Naive thymus-derived CD4-positive, alpha-beta T cell (primary cell): ENCODE data around the gene MLX. TPM values are rescaled to one million over a fixed set of nuclear protein-coding genes. Genes with fewer than 3 reads are reported as not detected.

Source experiments
- ATAC-seq: fragments of 150-1000 bp; cut with Tn5 transposase; 2 replicates; pipeline ENCODE4 v1.10.0; 2021; ENCODE audit warnings: mild to moderate bottlenecking, moderate library complexity
- CTCF ChIA-PET: fragments of 350-600 bp; sonication (Branson Sonifier 250); formaldehyde crosslinking; loops from one replicate; lab custom pipeline; 2021; ENCODE audit warnings: antibody characterized with exemption; lab: Charles Lee
- POLR2A ChIA-PET: fragments of 350-600 bp; sonication (Branson Sonifier 250); formaldehyde crosslinking; loops from one replicate; lab custom pipeline; 2021; ENCODE audit warnings: antibody characterized with exemption, inconsistent platforms; lab: Charles Lee
- DNase-seq, 9 donors: peaks; one replicate each; pipeline versions ENCODE4 v3.0.0 to v3.0.0-alpha.2; 2020 to 2022; ENCODE audit warnings: mixed read lengths in 1 of 9
- H3K27ac ChIP-seq: one replicate; pipeline ENCODE4 v1.7.0; 2013; ENCODE audit warnings: mild to moderate bottlenecking, low read depth, low read length, moderate library complexity
- H3K27me3 ChIP-seq, 2 donors: one replicate each; pipeline ENCODE4 v1.7.0; 2013; ENCODE audit warnings: low read length in 2 of 2, mild to moderate bottlenecking in 2 of 2, moderate library complexity in 2 of 2; ENCODE audit not compliant: control insufficient read depth in 2 of 2, insufficient read depth in 2 of 2
- H3K36me3 ChIP-seq, 3 experiments: 1 replicate in 2 of 3; 2 replicates in 1 of 3; pipeline ENCODE4 v1.7.0; 2013; ENCODE audit warnings: low read length in 3 of 3, mild to moderate bottlenecking in 3 of 3, moderate library complexity in 1 of 3; ENCODE audit not compliant: insufficient read depth in 3 of 3, control insufficient read depth in 2 of 3
- H3K4me1 ChIP-seq, 2 donors: one replicate each; pipeline ENCODE4 v1.7.0; 2013; ENCODE audit warnings: low read length in 2 of 2, mild to moderate bottlenecking in 2 of 2, moderate library complexity in 1 of 2; ENCODE audit not compliant: control insufficient read depth in 2 of 2, insufficient read depth in 2 of 2
- H3K4me3 ChIP-seq: 2 replicates; pipeline ENCODE4 v1.7.0; 2013; ENCODE audit warnings: mild to moderate bottlenecking, low read length
- H3K9me3 ChIP-seq, 3 experiments: 1 replicate in 2 of 3; 2 replicates in 1 of 3; pipeline ENCODE4 v1.7.0; 2013; ENCODE audit warnings: low read length in 3 of 3; ENCODE audit not compliant: control insufficient read depth in 2 of 3
- H3K27ac Mint-ChIP-seq, 9 donors: one replicate each; pipeline ENCODE4 v1.8.0; 2020 to 2022; ENCODE audit warnings: mixed read lengths in 9 of 9, mild to moderate bottlenecking in 8 of 9, moderate library complexity in 5 of 9, inconsistent platforms in 2 of 9
- H3K27me3 Mint-ChIP-seq, 5 donors: one replicate each; pipeline ENCODE4 v1.8.0; 2021 to 2022; ENCODE audit warnings: mixed read lengths in 5 of 5, mild to moderate bottlenecking in 1 of 5
- H3K36me3 Mint-ChIP-seq, 5 donors: one replicate each; pipeline ENCODE4 v1.8.0; 2020 to 2022; ENCODE audit warnings: mixed read lengths in 5 of 5, mild to moderate bottlenecking in 3 of 5, inconsistent platforms in 1 of 5
- H3K4me1 Mint-ChIP-seq, 7 donors: one replicate each; pipeline ENCODE4 v1.8.0; 2020 to 2022; ENCODE audit warnings: mixed read lengths in 7 of 7, mild to moderate bottlenecking in 3 of 7, inconsistent platforms in 1 of 7
- H3K4me3 Mint-ChIP-seq, 10 donors: one replicate each; pipeline ENCODE4 v1.8.0; 2020 to 2022; ENCODE audit warnings: mild to moderate bottlenecking in 10 of 10, mixed read lengths in 10 of 10, moderate library complexity in 6 of 10, inconsistent platforms in 2 of 10
- H3K9me3 Mint-ChIP-seq, 11 donors: one replicate each; pipeline ENCODE4 v1.8.0; 2020 to 2022; ENCODE audit warnings: mixed read lengths in 11 of 11, mild to moderate bottlenecking in 4 of 11, inconsistent platforms in 1 of 11, moderate library complexity in 1 of 11
- intact Hi-C, 2 donors: fragments of 100-400 bp; cut with micrococcal nuclease; formaldehyde crosslinking; loops; one replicate each; pipeline ENCODE4 v1.15.1; 2023
- polyA plus RNA-seq, 2 donors: library from polyadenylated mRNA; unstranded; fragments of 300-500 nt; fragmentation: Illumina TruSeq; gene quantifications; one replicate each; pipeline ENCODE4 v1.2.3, GENCODE V29; 2021
- total RNA-seq, 6 experiments: library from RNA in 5 of 6; stranded (reverse) in 5 of 6; gene quantifications; 1 replicate in 5 of 6; 2 replicates in 1 of 6; pipeline ENCODE4 v1.2.3 and lab custom pipeline; 2021 to 2026

Gene MLX, protein sequence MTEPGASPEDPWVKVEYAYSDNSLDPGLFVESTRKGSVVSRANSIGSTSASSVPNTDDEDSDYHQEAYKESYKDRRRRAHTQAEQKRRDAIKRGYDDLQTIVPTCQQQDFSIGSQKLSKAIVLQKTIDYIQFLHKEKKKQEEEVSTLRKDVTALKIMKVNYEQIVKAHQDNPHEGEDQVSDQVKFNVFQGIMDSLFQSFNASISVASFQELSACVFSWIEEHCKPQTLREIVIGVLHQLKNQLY
- 10 to 100 TPM; 35.3 to 73.9 (median 65.1) TPM for total RNA-seq
- 10 to 100 TPM; 28.1 to 46.8 TPM for polyA plus RNA-seq
- 30.6 reads per million, percentile 60 among the genes with 10 or more reads in this experiment for total RNA-seq (lab: John Stamatoyannopoulos, UW)

DNA sequence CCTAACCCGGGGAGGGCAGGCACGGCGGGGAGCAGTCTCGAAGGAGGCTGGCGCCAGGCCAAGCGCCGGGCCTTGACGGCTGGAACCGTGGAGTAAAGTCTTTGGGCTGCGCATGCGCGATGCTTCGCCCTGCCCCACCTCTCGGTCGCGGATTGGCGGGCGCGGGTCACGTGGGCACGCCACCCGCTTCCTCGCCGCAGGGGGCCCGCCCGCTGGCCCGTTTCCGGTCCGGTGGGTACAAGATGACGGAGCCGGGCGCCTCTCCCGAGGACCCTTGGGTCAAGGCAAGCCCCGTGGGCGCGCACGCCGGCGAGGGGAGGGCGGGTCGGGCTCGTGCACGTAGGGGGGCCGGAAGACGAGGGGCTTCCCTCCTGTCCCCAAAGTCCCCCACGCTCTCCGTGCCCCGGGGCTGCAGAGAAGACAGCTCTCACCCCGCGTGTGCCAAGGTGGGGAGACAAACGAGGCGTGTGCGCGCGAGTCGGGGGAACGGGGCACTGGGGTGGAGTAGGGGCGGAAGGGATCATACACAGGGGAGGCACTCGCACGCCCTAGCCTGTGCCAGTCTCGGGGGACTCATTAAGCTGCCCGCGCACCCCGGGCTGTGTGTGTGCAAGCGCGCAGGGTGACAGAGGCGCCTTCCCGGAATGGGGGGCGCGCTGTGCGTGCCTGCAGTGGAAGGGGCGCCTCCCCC is at the start of gene MLX:
Gene MLX, plus strand, starts transcription at position 218 of the 691 bp plus-strand sequence. Its CDS starts 25 bp downstream, at position 243.
- H3K36me3 Mint-ChIP-seq = peaks cover 0 to 27% (median 0%) of the 10 kb centered on the region in 5 donors

GRCh38 chr17:42517516-42517915 is 49.4 kb upstream of the MLX start:
- H3K36me3 Mint-ChIP-seq = peaks cover 0 to 13% (median 0%) of the 10 kb centered on the region in 5 donors
- CTCF ChIA-PET = interaction anchor here (0.8 to 2.5 kb wide), 11 partner anchors 9 to 295 kb away, joined by 3 to 7 read pairs (median 5); no protein-coding TSS in a partner anchor
- no peaks in the 10 kb centered on the region for H3K9me3 Mint-ChIP-seq
- H3K36me3 ChIP-seq = peaks cover 0 to 24% (median 5%) of the 10 kb centered on the region in 3 experiments
- H3K27me3 Mint-ChIP-seq = peaks cover 0 to 4% (median 0%) of the 10 kb centered on the region in 5 donors
- POLR2A ChIA-PET = interaction anchor here (0.6 to 1.0 kb wide), 2 partner anchors 15 to 79 kb away, joined by 3 to 5 read pairs; no protein-coding TSS in a partner anchor
- no peak overlapping the region for H3K4me3 ChIP-seq
- no peak overlapping the region for H3K4me3 Mint-ChIP-seq
- H3K4me1 Mint-ChIP-seq = peaks cover 5 to 8% (median 5%) of the 10 kb centered on the region in 7 donors
- H3K9me3 ChIP-seq = no peaks in the 10 kb centered on the region
- ATAC-seq (peak; percentile 87), DNase-seq (peak; percentile 67 to 83 (median 75))
- intact Hi-C loops = loop anchor here (1.0 to 2.0 kb wide), 6 partner anchors 33 to 195 kb away; no protein-coding TSS in a partner anchor
- peak overlapping the region in 1 of 9 donors; percentile 12 for H3K27ac Mint-ChIP-seq
- H3K27me3 ChIP-seq = no peaks in the 10 kb centered on the region
- H3K4me1 ChIP-seq = no peaks in the 10 kb centered on the region
- no peak overlapping the region for H3K27ac ChIP-seq

More for the DNA sequence above, at the start of gene MLX:
- H3K27me3 Mint-ChIP-seq = no peaks in the 10 kb centered on the region
- peaks cover 0 to under 1% (median 0%) of the 10 kb centered on the region in 11 donors for H3K9me3 Mint-ChIP-seq
- ChIA-PET CTCF (interaction anchor here (1.2 to 2.3 kb wide), 2 partner anchors 11 to 42 kb away, joined by 3 to 9 read pairs; partner anchors contain the start of genes PSMC3IP, RETREG3 and TUBG1), POLR2A (interaction anchor here (0.5 to 5.8 kb wide), 14 partner anchors 10 to 551 kb away, joined by 3 to 27 read pairs (median 4); partner anchors contain the start of genes BECN1, HSD17B1, NAGLU and PSMC3IP)
- H3K27ac Mint-ChIP-seq = peak within 1 kb of the TSS; percentile 87 to 98 (median 95)
- H3K4me1 ChIP-seq = peaks cover 26 to 27% of the 10 kb centered on the region in 2 donors
- H3K9me3 ChIP-seq = no peaks in the 10 kb centered on the region
- H3K36me3 ChIP-seq = peaks cover 20 to 79% (median 30%) of the 10 kb centered on the region in 3 experiments
- peak within 1 kb of the TSS; percentile 80 to 98 (median 95) for H3K4me3 Mint-ChIP-seq
- H3K27ac ChIP-seq = peak within 1 kb of the TSS; percentile 92
- ATAC-seq = peak; percentile 80
- H3K4me1 Mint-ChIP-seq = peaks cover 26 to 57% (median 45%) of the 10 kb centered on the region in 7 donors
- DNase-seq = peak; percentile 86 to 96 (median 90)
- intact Hi-C loops = loop anchor here (1.0 kb wide), 1 partner anchor 10 kb away; the partner anchor contains the start of gene PSMC3IP (in 2 of the 2)
- no peaks in the 10 kb centered on the region for H3K27me3 ChIP-seq
- peak within 1 kb of the TSS; percentile 76 for H3K4me3 ChIP-seq

GRCh38 chr17:42518046-42518754 is 48.7 kb upstream of the MLX start:
- H3K9me3 Mint-ChIP-seq = no peaks in the 10 kb centered on the region
- H3K4me3 Mint-ChIP-seq = no peak overlapping the region
- intact Hi-C loops = no loop called here
- ATAC-seq (peak; percentile 67), DNase-seq (no peak)
- POLR2A ChIA-PET = interaction anchor here (1.0 kb wide), 2 partner anchors 12 to 15 kb away, joined by 4 to 5 read pairs; no protein-coding TSS in a partner anchor
- Histone ChIP-seq H3K4me1 (no peaks in the 10 kb centered on the region), H3K36me3 (peaks cover 0 to 26% (median 8%) of the 10 kb centered on the region in 3 experiments), H3K27me3 (no peaks in the 10 kb centered on the region), H3K9me3 (no peaks in the 10 kb centered on the region), H3K4me3 (no peak overlapping the region), H3K27ac (no peak overlapping the region)
- peaks cover 0 to 16% (median 0%) of the 10 kb centered on the region in 5 donors for H3K36me3 Mint-ChIP-seq
- peaks cover 5 to 8% (median 5%) of the 10 kb centered on the region in 7 donors for H3K4me1 Mint-ChIP-seq
- CTCF ChIA-PET = interaction anchor here (0.5 to 2.5 kb wide), 15 partner anchors 9 to 307 kb away, joined by 3 to 7 read pairs (median 4); no protein-coding TSS in a partner anchor
- peaks cover 0 to 4% (median 0%) of the 10 kb centered on the region in 5 donors for H3K27me3 Mint-ChIP-seq
- H3K27ac Mint-ChIP-seq = no peak overlapping the region

- Mint-ChIP-seq H3K4me3 (no peak overlapping the region), H3K27me3 (peaks cover 0 to 4% (median 0%) of the 10 kb centered on the region in 5 donors), H3K36me3 (peaks cover 0 to 16% (median 0%) of the 10 kb centered on the region in 5 donors), H3K9me3 (no peaks in the 10 kb centered on the region), H3K27ac (no peak overlapping the region), H3K4me1 (peaks cover 5 to 12% (median 5%) of the 10 kb centered on the region in 7 donors)
- no peak for DNase-seq
- POLR2A ChIA-PET = interaction anchor here (0.6 to 1.0 kb wide), 4 partner anchors 11 to 14 kb away, joined by 3 to 5 read pairs (median 4); no protein-coding TSS in a partner anchor
- no peak for ATAC-seq
- intact Hi-C loops = no loop called here
- no peaks in the 10 kb centered on the region for H3K4me1 ChIP-seq
- CTCF ChIA-PET = interaction anchor here (0.5 to 2.5 kb wide), 11 partner anchors 8 to 306 kb away, joined by 3 to 7 read pairs (median 5); no protein-coding TSS in a partner anchor
- no peaks in the 10 kb centered on the region for H3K9me3 ChIP-seq
- no peaks in the 10 kb centered on the region for H3K27me3 ChIP-seq
- peaks cover 0 to 22% (median 8%) of the 10 kb centered on the region in 3 experiments for H3K36me3 ChIP-seq
- no peak overlapping the region for H3K27ac ChIP-seq
- H3K4me3 ChIP-seq = no peak overlapping the region
Measured at GRCh38 chr17:42518755-42519545, 48.0 kb upstream of the MLX start.
